Fibroblast of villous mesenchyme (primary cell): ENCODE data around the gene SOD3. TPM values are rescaled to one million over a fixed set of nuclear protein-coding genes. Genes with fewer than 3 reads are reported as not detected.

ENCODE experiments used
- DNase-seq: peaks from one replicate; pipeline ENCODE4 v3.0.0-alpha.2; 2010; ENCODE audit warnings: low read depth
- H3K4me3 ChIP-seq: 2 replicates; pipeline ENCODE4 v1.5.1; 2011; ENCODE audit warnings: low read depth, mild to moderate bottlenecking, low read length
- total RNA-seq: library from RNA; depleted of rRNA; stranded (reverse); fragments of >200 nt; gene quantifications from 2 replicates; pipeline ENCODE4 v1.2.3, GENCODE V29; 2012
- TF ChIP-seq, protein P1 (sequence below): IDR thresholded peaks from 2 replicates; pipeline ENCODE4 v1.5.1; 2012; ENCODE audit warnings: low read depth, mild to moderate bottlenecking, low read length; ENCODE audit not compliant: insufficient read depth

SOD3 gene
- total RNA-seq, 1 donor, result 14.2 TPM

DNA sequence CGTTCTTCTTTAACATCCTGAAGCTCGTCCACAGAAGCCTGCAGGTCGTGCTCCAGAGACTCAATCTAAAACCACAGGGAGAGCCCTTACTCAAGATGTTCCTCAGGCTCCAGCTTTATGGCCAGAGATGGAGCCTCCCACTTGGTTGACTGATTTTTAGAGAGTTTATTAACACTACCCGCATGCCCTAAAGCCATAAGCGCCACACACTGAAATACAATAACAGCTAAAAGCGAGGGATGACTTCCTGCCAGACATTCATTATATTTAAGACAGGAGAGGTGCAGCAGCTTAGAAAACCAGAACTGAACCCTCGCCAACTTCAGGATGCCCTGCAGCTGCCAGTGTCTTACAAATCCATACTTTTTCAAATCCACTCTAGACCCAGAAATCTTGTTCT lies 42.0 kb downstream of the SOD3 start:
- TF ChIP-seq, protein P1, sequence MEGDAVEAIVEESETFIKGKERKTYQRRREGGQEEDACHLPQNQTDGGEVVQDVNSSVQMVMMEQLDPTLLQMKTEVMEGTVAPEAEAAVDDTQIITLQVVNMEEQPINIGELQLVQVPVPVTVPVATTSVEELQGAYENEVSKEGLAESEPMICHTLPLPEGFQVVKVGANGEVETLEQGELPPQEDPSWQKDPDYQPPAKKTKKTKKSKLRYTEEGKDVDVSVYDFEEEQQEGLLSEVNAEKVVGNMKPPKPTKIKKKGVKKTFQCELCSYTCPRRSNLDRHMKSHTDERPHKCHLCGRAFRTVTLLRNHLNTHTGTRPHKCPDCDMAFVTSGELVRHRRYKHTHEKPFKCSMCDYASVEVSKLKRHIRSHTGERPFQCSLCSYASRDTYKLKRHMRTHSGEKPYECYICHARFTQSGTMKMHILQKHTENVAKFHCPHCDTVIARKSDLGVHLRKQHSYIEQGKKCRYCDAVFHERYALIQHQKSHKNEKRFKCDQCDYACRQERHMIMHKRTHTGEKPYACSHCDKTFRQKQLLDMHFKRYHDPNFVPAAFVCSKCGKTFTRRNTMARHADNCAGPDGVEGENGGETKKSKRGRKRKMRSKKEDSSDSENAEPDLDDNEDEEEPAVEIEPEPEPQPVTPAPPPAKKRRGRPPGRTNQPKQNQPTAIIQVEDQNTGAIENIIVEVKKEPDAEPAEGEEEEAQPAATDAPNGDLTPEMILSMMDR, result no peak
- H3K4me3 ChIP-seq, result no peak overlapping the region
- no peak for DNase-seq

DNA sequence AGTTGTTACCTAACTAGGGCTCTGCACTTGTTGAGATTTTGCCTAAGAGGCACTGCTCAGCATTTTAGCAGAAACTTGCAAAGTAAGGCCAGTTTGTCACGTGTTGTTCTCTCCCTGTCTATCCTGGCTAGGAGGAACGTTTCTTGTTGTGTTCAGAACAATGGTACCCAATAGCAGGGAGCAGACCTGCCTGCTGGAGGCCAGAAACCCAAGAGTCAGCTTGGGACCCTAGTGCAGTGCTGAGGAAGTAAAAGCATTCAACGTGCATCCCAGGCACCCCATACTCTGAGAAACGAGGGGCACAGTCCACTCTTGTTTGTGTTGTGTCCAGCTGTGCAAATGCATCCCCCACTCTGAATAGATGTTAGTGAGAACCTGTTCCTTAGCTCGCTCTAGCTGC lies 42.4 kb downstream of the SOD3 start:
- no peak overlapping the region for H3K4me3 ChIP-seq
- TF ChIP-seq, protein P1, result no peak
- no peak for DNase-seq

DNA sequence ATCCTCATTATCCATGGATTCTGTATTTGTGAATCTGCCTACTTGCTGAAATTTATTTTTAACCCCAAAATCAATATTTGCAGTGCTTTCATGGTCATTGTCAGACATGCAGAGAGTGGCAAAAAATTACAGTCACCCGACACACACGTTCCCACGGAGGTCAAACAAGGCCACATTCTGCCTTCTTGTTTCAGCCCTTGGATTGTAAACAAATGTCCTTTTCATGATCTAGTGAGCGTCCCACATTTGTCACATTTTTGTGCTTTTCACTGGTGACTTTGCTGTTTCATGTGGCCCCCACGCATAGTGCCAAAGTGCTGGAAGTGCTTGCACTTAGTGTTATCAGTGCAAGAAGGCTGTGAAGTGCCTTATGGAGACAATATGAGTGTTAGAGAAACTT lies 45.0 kb downstream of the SOD3 start:
- no peak overlapping the region for H3K4me3 ChIP-seq
- TF ChIP-seq, protein P1, result no peak
- DNase-seq, result no peak

DNA sequence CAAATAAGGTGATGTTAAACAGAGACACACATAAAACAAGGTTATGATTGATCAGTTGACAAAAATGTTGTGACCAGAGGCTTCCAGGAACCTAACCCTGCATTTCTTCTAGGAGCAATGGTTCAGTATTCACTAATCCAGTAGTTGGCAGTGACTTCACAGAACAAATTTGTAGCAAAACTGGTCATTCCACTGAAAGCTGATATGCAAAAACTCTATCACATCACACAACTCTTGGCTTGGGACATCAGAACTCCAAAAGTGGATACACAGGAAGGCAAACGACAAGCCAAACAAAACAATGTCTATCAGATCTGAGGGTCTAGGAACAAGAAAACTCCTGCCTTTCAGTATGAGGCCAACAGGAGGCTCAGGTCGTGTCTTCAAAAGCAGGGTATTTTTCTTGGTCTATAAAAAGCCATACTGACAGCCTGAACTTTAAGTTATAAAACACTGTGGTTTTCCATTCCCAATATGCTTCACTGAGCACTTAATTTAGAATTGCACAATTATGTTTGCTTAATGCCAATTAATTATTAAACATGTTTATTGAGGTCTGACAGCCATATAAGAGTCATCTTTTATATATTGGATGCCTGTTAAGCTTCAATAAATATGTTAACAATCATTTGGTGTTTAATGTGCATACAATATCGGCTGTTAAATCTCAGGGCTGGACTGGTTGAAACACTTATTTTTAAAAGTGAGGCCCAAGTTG lies 45.6 kb downstream of the SOD3 start:
- TF ChIP-seq, protein P1, result no peak
- H3K4me3 ChIP-seq, result no peak overlapping the region
- DNase-seq, result no peak

DNA sequence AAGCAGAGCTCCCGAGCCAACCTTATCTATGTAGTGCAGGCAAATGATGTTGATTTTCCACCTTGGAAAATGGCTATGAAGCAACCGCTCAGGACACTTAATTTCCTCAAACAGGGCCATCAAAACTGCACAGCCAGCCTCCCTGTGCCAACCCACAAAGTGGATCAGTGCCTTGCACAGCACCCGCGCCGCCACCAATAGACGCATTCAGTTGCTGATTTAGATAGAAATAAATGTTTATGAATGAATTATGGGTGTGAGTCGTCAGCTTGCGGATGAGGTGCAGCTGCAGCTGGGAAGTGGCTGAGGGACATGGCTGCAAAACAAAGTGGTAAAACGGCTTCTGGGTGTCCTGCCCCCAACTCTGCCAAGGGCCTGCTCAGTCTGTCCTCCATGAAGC lies 47.0 kb downstream of the SOD3 start:
- no peak overlapping the region for H3K4me3 ChIP-seq
- TF ChIP-seq, protein P1, result no peak
- no peak for DNase-seq

DNA sequence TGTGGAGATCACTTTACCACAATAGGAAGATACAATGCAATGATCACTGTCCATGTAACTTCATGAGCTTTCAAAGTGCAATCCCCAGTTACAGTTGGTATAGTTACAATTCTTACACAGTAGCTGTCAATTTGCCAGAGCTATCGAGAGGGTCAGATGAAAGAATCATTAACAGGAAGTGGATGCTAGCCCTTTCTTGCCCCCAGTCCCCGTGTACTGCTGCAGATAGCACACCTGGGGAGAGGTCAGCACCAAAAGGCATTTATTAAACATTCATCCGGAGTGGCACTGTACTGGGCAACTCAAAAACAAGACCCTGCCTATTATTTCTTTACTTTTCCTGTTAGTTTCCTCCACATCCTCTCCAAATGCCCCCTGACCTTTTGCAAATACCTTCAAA lies 47.7 kb downstream of the SOD3 start:
- TF ChIP-seq, protein P1, result no peak
- no peak for DNase-seq
- no peak overlapping the region for H3K4me3 ChIP-seq

DNA sequence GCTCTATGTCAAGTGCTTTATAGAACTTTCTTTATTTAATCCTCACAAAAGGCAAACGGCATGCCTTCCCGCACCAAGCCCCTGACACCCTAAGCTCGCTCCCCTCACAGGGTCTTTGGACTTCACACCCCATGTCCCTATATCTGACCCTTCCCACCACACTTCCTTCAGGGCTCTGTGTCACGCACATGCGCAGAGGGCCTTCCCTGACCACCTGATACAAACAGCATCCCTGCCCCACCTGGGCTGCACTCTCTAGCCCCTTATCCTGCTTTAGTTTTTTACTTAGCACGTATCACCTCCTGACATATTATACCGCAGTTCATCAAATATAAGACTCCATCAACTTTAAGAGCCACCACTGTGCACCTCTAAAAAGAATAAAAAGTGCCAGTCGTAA lies 49.8 kb downstream of the SOD3 start:
- TF ChIP-seq, protein P1, result no peak
- no peak for DNase-seq
- no peak overlapping the region for H3K4me3 ChIP-seq
